Measurements from ENCODE around the gene HSDL2.

The HSDL2 gene

GRCh38 chr9:112472996-112473395 is 93.1 kb downstream of the HSDL2 start:
- TF ChIP-seq EGR1 (IDR thresholded peaks at IDR 0.05): no peak
- TF ChIP-seq USF1 (IDR thresholded peaks at IDR 0.05): no peak
- no peak for TF ChIP-seq CREB1 (IDR thresholded peaks at IDR 0.05; ENCODE audit: low read depth)
- TF ChIP-seq TEAD4 (IDR thresholded peaks at IDR 0.05): no peak
- no peak for TF ChIP-seq REST (IDR thresholded peaks at IDR 0.05; ENCODE audit: low read depth)
- TF ChIP-seq TAF1 (IDR thresholded peaks at IDR 0.05; ENCODE audit: low read depth): no peak
- no peak for TF ChIP-seq NFIC (IDR thresholded peaks at IDR 0.05)

GRCh38 chr9:112473986-112474385 is 94.1 kb downstream of the HSDL2 start:
- TF ChIP-seq REST (IDR thresholded peaks at IDR 0.05; ENCODE audit: low read depth) (no peak), RAD21 (IDR thresholded peaks at IDR 0.05; ENCODE audit: low read depth) (no peak), TCF12 (IDR thresholded peaks at IDR 0.05; ENCODE audit: low read depth) (no peak), ZBTB7A (IDR thresholded peaks at IDR 0.05; ENCODE audit: low read depth) (no peak), TAF1 (IDR thresholded peaks at IDR 0.05; ENCODE audit: low read depth) (no peak), CEBPB (IDR thresholded peaks at IDR 0.05) (no peak), TEAD4 (IDR thresholded peaks at IDR 0.05) (no peak)

GRCh38 chr9:112475318-112475717 is 95.4 kb downstream of the HSDL2 start:
- TF ChIP-seq TEAD4 (IDR thresholded peaks at IDR 0.05) (no peak), EP300 (IDR thresholded peaks at IDR 0.05; ENCODE audit: borderline replicate concordance) (no peak), MAX (IDR thresholded peaks at IDR 0.05) (no peak), USF1 (IDR thresholded peaks at IDR 0.05) (no peak), YY1 (IDR thresholded peaks at IDR 0.05; ENCODE audit: low read depth) (no peak), TCF12 (IDR thresholded peaks at IDR 0.05; ENCODE audit: low read depth) (no peak), TAF1 (IDR thresholded peaks at IDR 0.05; ENCODE audit: low read depth) (no peak)

- TF ChIP-seq CREB1 (IDR thresholded peaks at IDR 0.05; ENCODE audit: low read depth): no peak
- no peak for TF ChIP-seq NFIC (IDR thresholded peaks at IDR 0.05)
- TF ChIP-seq TAF1 (IDR thresholded peaks at IDR 0.05; ENCODE audit: low read depth): no peak
- no peak for TF ChIP-seq USF1 (IDR thresholded peaks at IDR 0.05)
- no peak for TF ChIP-seq EP300 (IDR thresholded peaks at IDR 0.05; ENCODE audit: borderline replicate concordance)
- TF ChIP-seq TCF12 (IDR thresholded peaks at IDR 0.05; ENCODE audit: low read depth): no peak
- TF ChIP-seq REST (IDR thresholded peaks at IDR 0.05; ENCODE audit: low read depth): no peak
- no peak for TF ChIP-seq CEBPB (IDR thresholded peaks at IDR 0.05)
- no peak for TF ChIP-seq ZBTB7A (IDR thresholded peaks at IDR 0.05; ENCODE audit: low read depth)
- TF ChIP-seq FOXM1 (IDR thresholded peaks at IDR 0.05; ENCODE audit: borderline replicate concordance, low read depth): no peak
- no peak for TF ChIP-seq MAX (IDR thresholded peaks at IDR 0.05)
Observed at GRCh38 chr9:112477330-112477729, 97.4 kb downstream of the HSDL2 start.

- TF ChIP-seq ZBTB7A (IDR thresholded peaks at IDR 0.05; ENCODE audit: low read depth) (no peak), NFIC (IDR thresholded peaks at IDR 0.05) (no peak), RAD21 (IDR thresholded peaks at IDR 0.05; ENCODE audit: low read depth) (no peak), TEAD4 (IDR thresholded peaks at IDR 0.05) (no peak), USF1 (IDR thresholded peaks at IDR 0.05) (no peak), REST (IDR thresholded peaks at IDR 0.05; ENCODE audit: low read depth) (no peak), CREB1 (IDR thresholded peaks at IDR 0.05; ENCODE audit: low read depth) (no peak), FOXM1 (IDR thresholded peaks at IDR 0.05; ENCODE audit: borderline replicate concordance, low read depth) (no peak), EGR1 (IDR thresholded peaks at IDR 0.05) (no peak), TCF12 (IDR thresholded peaks at IDR 0.05; ENCODE audit: low read depth) (no peak), YY1 (IDR thresholded peaks at IDR 0.05; ENCODE audit: low read depth) (no peak), CEBPB (IDR thresholded peaks at IDR 0.05) (no peak), TAF1 (IDR thresholded peaks at IDR 0.05; ENCODE audit: low read depth) (no peak), EP300 (IDR thresholded peaks at IDR 0.05; ENCODE audit: borderline replicate concordance) (no peak), MAX (IDR thresholded peaks at IDR 0.05) (no peak)
Observed at GRCh38 chr9:112479221-112479620, 99.3 kb downstream of the HSDL2 start.
